IPS-11a (cell line): ENCODE data around the gene ZNF774.
A peak's percentile ranks its signal among the peaks of the same experiment; 100 is the strongest.
"Not testable (repeated sequence)": the region's sequence is repeated elsewhere in the genome, so short reads cannot be mapped to it uniquely, and the experiment has no call there.

Source experiments
- H3K4me3 ChIP-seq: one replicate; pipeline ENCODE4 v1.5.1; 2013; ENCODE audit warnings: low read depth, low read length, control low read depth

ZNF774 gene

GRCh38 chr15:90388462-90389380, 36.6 kb downstream of the ZNF774 start:
- peak overlapping the region; percentile 89 for H3K4me3 ChIP-seq

- H3K4me3 ChIP-seq = peak overlapping the region; percentile 89
Measured at GRCh38 chr15:90389513-90389912, 37.4 kb downstream of the ZNF774 start.

GRCh38 chr15:90393040-90393439, 41.0 kb downstream of the ZNF774 start:
- no peak overlapping the region for H3K4me3 ChIP-seq

GRCh38 chr15:90394074-90394473, 42.0 kb downstream of the ZNF774 start:
- no peak overlapping the region for H3K4me3 ChIP-seq

- no peak overlapping the region for H3K4me3 ChIP-seq
Measured at GRCh38 chr15:90394748-90395442, 42.8 kb downstream of the ZNF774 start.

- no peak overlapping the region for H3K4me3 ChIP-seq
Measured at GRCh38 chr15:90396321-90396720, 44.2 kb downstream of the ZNF774 start.

- H3K4me3 ChIP-seq = no peak overlapping the region
Measured at GRCh38 chr15:90400005-90400758, 48.1 kb downstream of the ZNF774 start.

GRCh38 chr15:90400759-90401314, 48.8 kb downstream of the ZNF774 start:
- no peak overlapping the region for H3K4me3 ChIP-seq

GRCh38 chr15:90401495-90401894, 49.4 kb downstream of the ZNF774 start:
- no peak overlapping the region for H3K4me3 ChIP-seq

- no peak overlapping the region for H3K4me3 ChIP-seq
Measured at GRCh38 chr15:90402223-90402622, 50.1 kb downstream of the ZNF774 start.

GRCh38 chr15:90402767-90403166, 50.7 kb downstream of the ZNF774 start:
- no peak overlapping the region for H3K4me3 ChIP-seq

- H3K4me3 ChIP-seq = no peak overlapping the region
Measured at GRCh38 chr15:90405055-90405607, 53.0 kb downstream of the ZNF774 start.

- no peak overlapping the region for H3K4me3 ChIP-seq
Measured at GRCh38 chr15:90407336-90407735, 55.3 kb downstream of the ZNF774 start.

- H3K4me3 ChIP-seq = no peak overlapping the region
Measured at GRCh38 chr15:90407871-90408317, 55.8 kb downstream of the ZNF774 start.

GRCh38 chr15:90408657-90409056, 56.6 kb downstream of the ZNF774 start:
- H3K4me3 ChIP-seq = no peak overlapping the region

GRCh38 chr15:90409587-90409986, 57.5 kb downstream of the ZNF774 start:
- H3K4me3 ChIP-seq = not testable (repeated sequence)

GRCh38 chr15:90410316-90410715, 58.2 kb downstream of the ZNF774 start:
- H3K4me3 ChIP-seq = not testable (repeated sequence)

GRCh38 chr15:90411176-90411575, 59.1 kb downstream of the ZNF774 start:
- H3K4me3 ChIP-seq = no peak overlapping the region
